ENCODE measurements around the gene C19orf38.
"Not testable (repeated sequence)": the region's sequence is repeated elsewhere in the genome, so short reads cannot be mapped to it uniquely, and the experiment has no call there.

C19orf38 gene

GRCh38 chr19:10820173-10820572 lies 28.0 kb upstream of the C19orf38 start:
- in situ Hi-C loops (cut with MboI; ENCODE audit: low sequenced_read_pairs) = no loop called here

- in situ Hi-C loops (cut with MboI; ENCODE audit: low sequenced_read_pairs) = no loop called here
These were observed 24.5 kb upstream of the C19orf38 start for GRCh38 chr19:10823690-10824089.

GRCh38 chr19:10826231-10826630 lies 22.0 kb upstream of the C19orf38 start:
- in situ Hi-C loops (cut with MboI; ENCODE audit: low sequenced_read_pairs) = no loop called here

GRCh38 chr19:10826846-10827245 lies 21.4 kb upstream of the C19orf38 start:
- in situ Hi-C loops (cut with MboI; ENCODE audit: low sequenced_read_pairs) = no loop called here

GRCh38 chr19:10828981-10829821 lies 19.0 kb upstream of the C19orf38 start:
- in situ Hi-C loops (cut with MboI; ENCODE audit: low sequenced_read_pairs) = no loop called here

GRCh38 chr19:10829967-10830366 lies 18.2 kb upstream of the C19orf38 start:
- in situ Hi-C loops (cut with MboI; ENCODE audit: low sequenced_read_pairs) = no loop called here

GRCh38 chr19:10830370-10830769 lies 17.8 kb upstream of the C19orf38 start:
- in situ Hi-C loops (cut with MboI; ENCODE audit: low sequenced_read_pairs) = no loop called here

- in situ Hi-C loops (cut with MboI; ENCODE audit: low sequenced_read_pairs) = no loop called here
These were observed 17.1 kb upstream of the C19orf38 start for GRCh38 chr19:10830931-10831779.

- in situ Hi-C loops (cut with MboI; ENCODE audit: low sequenced_read_pairs) = no loop called here
These were observed 16.0 kb upstream of the C19orf38 start for GRCh38 chr19:10831987-10832938.

- in situ Hi-C loops (cut with MboI; ENCODE audit: low sequenced_read_pairs) = no loop called here
These were observed 15.3 kb upstream of the C19orf38 start for GRCh38 chr19:10832939-10833296.

GRCh38 chr19:10835089-10835753 lies 13.0 kb upstream of the C19orf38 start:
- in situ Hi-C loops (cut with MboI; ENCODE audit: low sequenced_read_pairs) = no loop called here

GRCh38 chr19:10835754-10836478 lies 12.3 kb upstream of the C19orf38 start, which contains the start of gene TMED1:
Gene TMED1, minus strand, starts transcription at chr19:10836212. Its CDS starts 21 bp downstream, at chr19:10836191.
- in situ Hi-C loops (cut with MboI; ENCODE audit: low sequenced_read_pairs) = no loop called here

GRCh38 chr19:10836479-10837330 lies 11.5 kb upstream of the C19orf38 start:
- in situ Hi-C loops (cut with MboI; ENCODE audit: low sequenced_read_pairs) = no loop called here

- in situ Hi-C loops (cut with MboI; ENCODE audit: low sequenced_read_pairs) = not testable (repeated sequence)
These were observed 10.6 kb upstream of the C19orf38 start for GRCh38 chr19:10837649-10838048.

GRCh38 chr19:10838377-10838776 lies 9.8 kb upstream of the C19orf38 start:
- in situ Hi-C loops (cut with MboI; ENCODE audit: low sequenced_read_pairs) = no loop called here

- in situ Hi-C loops (cut with MboI; ENCODE audit: low sequenced_read_pairs) = no loop called here
These were observed 8.8 kb upstream of the C19orf38 start for GRCh38 chr19:10839114-10840050.

- in situ Hi-C loops (cut with MboI; ENCODE audit: low sequenced_read_pairs) = no loop called here
These were observed 5.4 kb upstream of the C19orf38 start for GRCh38 chr19:10842788-10843187.
